Peyer's patch (tissue), 4 donors: ENCODE data around the gene GNE.

ENCODE experiments used
- CTCF ChIP-seq, 6 experiments: fragments of 450-650 bp in 4 of 6; fragments of 200-600 bp in 2 of 6; sonication (generic) in 1 of 6; IDR thresholded peaks; one replicate each; pipeline ENCODE4 v1.5.1; 2017 to 2019; ENCODE audit warnings: antibody characterized with exemption in 6 of 6, mild to moderate bottlenecking in 3 of 6, moderate library complexity in 1 of 6
- POLR2A ChIP-seq, 2 donors: fragments of 450-650 bp; IDR thresholded peaks; one replicate each; pipeline ENCODE4 v1.5.1; 2017; ENCODE audit warnings: antibody characterized with exemption in 2 of 2, mild to moderate bottlenecking in 2 of 2, moderate library complexity in 2 of 2

GRCh38 chr9:36288070-36288469 is 29.8 kb upstream of the GNE start:
- TF ChIP-seq CTCF (IDR thresholded peaks at IDR 0.05) (no peak), POLR2A (IDR thresholded peaks at IDR 0.05) (no peak)
